Measurements from ENCODE around the gene MEGF6.

The MEGF6 gene

GRCh38 chr1:3570066-3570986, 41.0 kb downstream of the MEGF6 start:
- no peak for DNase-seq

GRCh38 chr1:3569436-3569835, 41.9 kb downstream of the MEGF6 start:
- DNase-seq = no peak

GRCh38 chr1:3568815-3569435, 42.4 kb downstream of the MEGF6 start:
- DNase-seq = no peak

GRCh38 chr1:3566951-3567804, 44.1 kb downstream of the MEGF6 start:
- no peak for DNase-seq

GRCh38 chr1:3566003-3566885, 45.1 kb downstream of the MEGF6 start:
- DNase-seq = no peak

- DNase-seq = peak; percentile 6
These were observed 46.1 kb downstream of the MEGF6 start for GRCh38 chr1:3564921-3565831.

GRCh38 chr1:3563610-3564009, 47.7 kb downstream of the MEGF6 start:
- DNase-seq = no peak

- no peak for DNase-seq
These were observed 48.2 kb downstream of the MEGF6 start for GRCh38 chr1:3563125-3563524.

GRCh38 chr1:3562712-3563111, 48.6 kb downstream of the MEGF6 start:
- DNase-seq = no peak

- no peak for DNase-seq
These were observed 49.6 kb downstream of the MEGF6 start for GRCh38 chr1:3561702-3562101.

- no peak for DNase-seq
These were observed 50.3 kb downstream of the MEGF6 start for GRCh38 chr1:3560981-3561380.

GRCh38 chr1:3560251-3560871, 50.9 kb downstream of the MEGF6 start:
- DNase-seq = no peak

GRCh38 chr1:3558036-3558726, 53.1 kb downstream of the MEGF6 start:
- DNase-seq = no peak

GRCh38 chr1:3557366-3557765, 53.9 kb downstream of the MEGF6 start:
- DNase-seq = no peak

- no peak for DNase-seq
These were observed 55.0 kb downstream of the MEGF6 start for GRCh38 chr1:3556336-3556735.

- no peak for DNase-seq
These were observed 56.0 kb downstream of the MEGF6 start for GRCh38 chr1:3555131-3555920.

GRCh38 chr1:3553940-3554223, 57.4 kb downstream of the MEGF6 start:
- DNase-seq = no peak

- no peak for DNase-seq
These were observed 58.0 kb downstream of the MEGF6 start for GRCh38 chr1:3553166-3553939.

- no peak for DNase-seq
These were observed 58.6 kb downstream of the MEGF6 start for GRCh38 chr1:3552751-3553150.
